Colonic mucosa (tissue), 4 donors: ENCODE measurements around the gene PAX2. TPM values are rescaled to one million over a fixed set of nuclear protein-coding genes. Genes with fewer than 3 reads are reported as not detected.

Source experiments
- DNase-seq: peaks from one replicate; pipeline ENCODE4 v3.0.0-alpha.2; 2020
- H3K27ac ChIP-seq: fragments of 200-600 bp; one replicate; pipeline ENCODE4 v1.8.0; 2021
- H3K27me3 ChIP-seq: fragments of 200-600 bp; one replicate; pipeline ENCODE4 v1.8.0; 2021
- H3K36me3 ChIP-seq: fragments of 200-600 bp; one replicate; pipeline ENCODE4 v1.8.0; 2021
- H3K4me1 ChIP-seq: fragments of 200-600 bp; one replicate; pipeline ENCODE4 v1.8.0; 2021; ENCODE audit warnings: mild to moderate bottlenecking
- H3K4me3 ChIP-seq: fragments of 200-600 bp; one replicate; pipeline ENCODE4 v1.8.0; 2021
- H3K9ac ChIP-seq, 2 donors: one replicate each; pipeline ENCODE4 v1.7.0; 2013; ENCODE audit warnings: control low read depth in 2 of 2, low read depth in 2 of 2, low read length in 2 of 2
- H3K9me3 ChIP-seq: fragments of 200-600 bp; one replicate; pipeline ENCODE4 v1.8.0; 2021
- CTCF ChIP-seq: fragments of 200-600 bp; IDR thresholded peaks from one replicate; pipeline ENCODE4 v1.8.0; 2022; ENCODE audit warnings: antibody characterized with exemption, mild to moderate bottlenecking
- intact Hi-C: fragments of 100-400 bp; cut with DNase I; formaldehyde crosslinking; loops from one replicate; pipeline ENCODE4 v1.14.1; 2022
- total RNA-seq, 2 donors: library from RNA; stranded (reverse); fragmentation: NEBNext Ultra II Directional in 1 of 2; extraction: Animal tissue kit (Norgen Biotek cat#: 25700) in 1 of 2; gene quantifications; one replicate each; pipeline ENCODE4 v1.2.1, GENCODE V29; 2021
- donor health status: healthy.
- donor health status: DM: no; HTN: no; CAD: no.
- donor health status: DM: no; HTN: no; CAD: no.

The PAX2 gene
- total RNA-seq, 2 donors from 2014 or later = 0.15 TPM; not detected in 1

- TF ChIP-seq CTCF = no peak
- Histone ChIP-seq H3K9ac (no peak overlapping the region), H3K27ac (no peak overlapping the region), H3K36me3 (no peaks in the 10 kb centered on the region), H3K4me3 (no peak overlapping the region), H3K9me3 (no peaks in the 10 kb centered on the region), H3K27me3 (peaks cover 51% of the 10 kb centered on the region), H3K4me1 (no peaks in the 10 kb centered on the region)
- intact Hi-C loops = no loop called here
- DNase-seq = no peak
Observed at GRCh38 chr10:100718197-100718742, 27.1 kb upstream of the PAX2 start.

GRCh38 chr10:100723180-100723579 is 22.2 kb upstream of the PAX2 start:
- no peak for TF ChIP-seq CTCF
- no peak for DNase-seq
- Histone ChIP-seq H3K9ac (no peak overlapping the region), H3K27me3 (peaks cover 55% of the 10 kb centered on the region), H3K4me3 (no peak overlapping the region), H3K9me3 (no peaks in the 10 kb centered on the region), H3K4me1 (no peaks in the 10 kb centered on the region), H3K36me3 (no peaks in the 10 kb centered on the region), H3K27ac (no peak overlapping the region)
- intact Hi-C loops = no loop called here

- peaks cover 63% of the 10 kb centered on the region for H3K27me3 ChIP-seq
- no peak overlapping the region for H3K27ac ChIP-seq
- no peak for DNase-seq
- no peak overlapping the region for H3K4me3 ChIP-seq
- H3K9ac ChIP-seq = no peak overlapping the region
- H3K36me3 ChIP-seq = no peaks in the 10 kb centered on the region
- no peaks in the 10 kb centered on the region for H3K4me1 ChIP-seq
- no peaks in the 10 kb centered on the region for H3K9me3 ChIP-seq
- TF ChIP-seq CTCF = no peak
- intact Hi-C loops = no loop called here
Observed at GRCh38 chr10:100723770-100724530, 21.4 kb upstream of the PAX2 start.

- no peak for DNase-seq
- Histone ChIP-seq H3K27me3 (peaks cover 69% of the 10 kb centered on the region), H3K4me1 (peaks cover under 1% of the 10 kb centered on the region), H3K9ac (no peak overlapping the region), H3K27ac (no peak overlapping the region), H3K9me3 (no peaks in the 10 kb centered on the region), H3K36me3 (no peaks in the 10 kb centered on the region), H3K4me3 (no peak overlapping the region)
- TF ChIP-seq CTCF = no peak
- intact Hi-C loops = no loop called here
Observed at GRCh38 chr10:100724531-100725027, 20.8 kb upstream of the PAX2 start.

- Histone ChIP-seq H3K9me3 (no peaks in the 10 kb centered on the region), H3K9ac (no peak overlapping the region), H3K4me3 (no peak overlapping the region), H3K27ac (no peak overlapping the region), H3K27me3 (peaks cover 74% of the 10 kb centered on the region), H3K4me1 (peaks cover 5% of the 10 kb centered on the region), H3K36me3 (no peaks in the 10 kb centered on the region)
- intact Hi-C loops = no loop called here
- TF ChIP-seq CTCF = no peak
- DNase-seq = no peak
Observed at GRCh38 chr10:100725071-100725471, 20.3 kb upstream of the PAX2 start.
